GM19023 (cell line): ENCODE results near the gene PSMD8.
A peak's percentile ranks its signal among the peaks of the same experiment; 100 is the strongest.

Source experiments
- ATAC-seq: cut with Tn5 transposase; IDR thresholded peaks from one replicate; pipeline ENCODE4 v1.9.1; 2021; ENCODE audit warnings: mild to moderate bottlenecking, moderate library complexity; ENCODE audit not compliant: unreplicated experiment

The PSMD8 gene

DNA sequence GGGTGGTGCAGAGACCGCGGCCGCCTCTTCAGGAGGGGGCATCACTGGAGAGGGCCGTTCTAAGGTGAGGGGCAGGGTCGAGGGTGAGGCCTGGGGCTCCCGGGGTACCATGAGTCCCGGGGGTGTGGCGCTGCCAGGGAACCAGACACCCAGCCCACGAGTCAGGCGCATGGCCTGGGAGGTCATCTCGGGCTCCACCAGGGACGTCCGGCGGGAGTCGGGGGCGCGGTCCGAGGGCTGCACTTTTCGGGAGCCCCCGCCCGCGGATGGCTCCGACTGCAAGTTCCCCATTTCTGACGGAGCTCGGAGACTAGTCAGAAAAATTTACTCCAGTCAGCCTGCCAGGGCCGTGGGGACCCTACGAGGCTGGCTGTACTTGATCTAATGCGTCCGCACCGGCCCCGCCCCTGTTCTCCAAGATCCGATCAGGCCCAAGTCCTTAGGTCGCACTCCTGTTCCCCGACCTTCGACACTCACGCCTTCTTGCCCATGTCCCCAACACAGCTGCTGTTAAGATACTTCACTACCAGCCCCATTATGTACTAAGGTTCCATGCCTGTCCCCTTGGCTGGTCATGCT, 12.7 kb downstream of the PSMD8 start:
- no peak for ATAC-seq

DNA sequence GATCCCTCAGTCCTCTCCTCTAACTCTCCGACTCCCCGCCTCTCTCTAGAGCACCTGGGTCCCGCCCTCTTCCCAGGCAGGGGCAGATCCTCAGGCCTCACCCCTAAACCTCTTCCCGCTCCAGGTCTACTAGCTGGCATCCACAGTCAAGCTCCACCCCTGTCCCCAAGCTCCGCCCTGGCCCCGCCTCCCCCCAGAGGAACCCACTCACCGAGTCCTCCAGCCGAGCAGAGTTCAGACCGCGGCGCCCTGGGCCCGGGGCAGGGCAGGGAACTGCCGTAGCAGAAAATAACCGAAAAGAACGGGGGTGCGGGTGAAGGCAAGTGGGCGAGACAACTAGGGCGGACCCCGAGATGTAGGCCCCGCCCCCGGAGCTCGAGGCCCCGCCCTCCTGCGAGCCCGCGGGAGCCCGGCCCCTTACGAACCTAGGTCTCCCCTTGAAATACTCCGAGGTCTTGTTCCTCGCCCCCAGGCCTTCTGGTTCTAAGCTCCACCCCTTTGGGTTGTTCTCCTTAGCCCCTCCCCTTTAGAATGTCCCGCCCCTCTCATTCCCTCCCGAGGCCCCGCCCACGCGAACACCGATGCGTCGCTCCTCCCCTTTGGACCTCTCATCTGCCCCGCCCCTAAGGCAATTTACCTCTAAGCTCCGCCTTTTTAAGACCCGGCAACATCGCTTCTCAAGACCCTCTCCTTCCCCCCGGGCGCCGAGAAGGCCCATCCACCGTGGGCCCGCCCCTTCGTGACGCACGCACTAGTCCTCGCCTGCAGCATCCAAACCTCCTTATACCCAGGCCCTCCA, 13.4 kb downstream of the PSMD8 start, which contains the start of gene GGN:
GGN (minus strand) TSS at position 485 of the 799 bp plus-strand sequence. CDS start 773 bp downstream, outside the sequence.
- peak; percentile 41 for ATAC-seq

DNA sequence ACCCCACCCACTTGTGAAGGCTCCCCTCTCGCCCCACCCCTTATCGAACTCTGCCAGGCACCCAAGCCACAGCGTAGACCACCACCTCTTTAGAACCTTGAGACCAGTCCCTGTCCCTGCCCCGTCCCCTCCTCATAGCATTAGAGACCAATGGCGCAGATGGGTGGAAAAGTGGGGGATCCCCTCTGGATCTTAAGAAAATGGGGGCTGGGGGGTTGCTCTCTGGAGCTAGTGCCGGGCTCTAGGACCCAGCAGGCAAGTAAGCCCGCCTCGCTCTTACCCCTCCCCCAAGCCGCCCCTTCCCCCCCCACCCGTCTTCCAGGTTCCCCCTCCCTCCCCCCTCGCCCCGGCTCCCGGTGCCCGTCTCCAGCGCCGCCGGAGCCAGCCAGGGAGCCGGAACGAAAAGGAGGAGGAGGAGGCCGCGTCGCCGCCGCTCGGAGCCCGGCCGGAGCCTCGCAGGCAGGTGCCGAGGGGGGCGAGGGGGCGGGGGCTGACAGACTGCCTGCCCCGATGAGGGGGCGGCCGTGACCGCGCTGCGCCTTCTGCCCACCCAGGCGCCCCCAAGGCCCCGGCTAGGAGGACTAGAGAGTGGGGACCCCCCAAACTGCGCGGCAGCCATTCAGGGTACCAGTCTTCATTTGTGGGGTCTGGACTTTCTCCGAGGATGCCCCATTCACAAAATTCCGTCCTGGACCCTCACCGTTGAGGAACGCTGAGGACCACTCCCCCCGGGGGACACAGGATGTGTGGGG, 14.2 kb downstream of the PSMD8 start, which contains the start of gene SPRED3:
SPRED3 (plus strand) TSS at position 349 of the 752 bp plus-strand sequence. CDS start 1,606 bp downstream, outside the sequence.
- ATAC-seq: no peak

DNA sequence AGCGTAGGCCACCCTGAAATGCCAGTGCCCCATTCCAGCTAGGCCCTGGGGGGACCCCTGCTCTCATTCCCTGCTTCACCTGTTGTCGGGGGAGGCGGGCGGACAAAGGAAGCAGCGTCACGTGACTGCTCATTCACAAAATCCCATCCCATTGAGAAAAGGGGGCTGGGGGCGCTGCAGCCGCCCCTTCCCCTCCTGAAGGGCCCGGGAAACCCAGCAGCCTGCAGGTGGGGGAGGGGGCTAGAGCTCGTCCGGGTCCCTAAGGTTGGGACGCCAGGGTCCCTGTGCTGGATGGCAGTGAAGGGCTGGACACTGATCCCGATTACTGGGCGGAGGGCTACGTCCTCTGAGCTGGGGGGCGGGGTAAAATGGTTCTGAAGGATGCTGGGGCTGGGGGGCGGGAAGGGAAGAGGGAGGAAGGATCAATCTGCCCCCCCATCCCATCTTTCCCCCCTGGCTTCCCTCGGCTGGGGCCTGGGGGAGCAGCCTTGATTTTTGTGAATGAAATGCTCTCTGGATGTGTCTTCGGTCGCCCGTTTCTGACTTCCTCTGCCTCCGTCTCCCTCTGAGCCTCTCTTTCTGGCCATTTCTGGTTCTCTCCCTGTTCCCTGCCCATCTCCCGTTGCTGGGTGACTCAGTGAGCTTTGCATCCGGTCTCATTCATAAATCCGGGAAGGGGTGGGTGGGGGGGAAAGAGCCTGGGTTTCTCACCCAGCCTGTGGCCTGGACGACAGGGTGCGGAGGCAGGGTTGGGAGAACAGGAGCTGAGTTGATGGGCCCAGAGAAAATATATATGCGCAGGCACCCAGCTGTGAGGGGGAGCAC, 14.9 kb downstream of the PSMD8 start:
- ATAC-seq: no peak

DNA sequence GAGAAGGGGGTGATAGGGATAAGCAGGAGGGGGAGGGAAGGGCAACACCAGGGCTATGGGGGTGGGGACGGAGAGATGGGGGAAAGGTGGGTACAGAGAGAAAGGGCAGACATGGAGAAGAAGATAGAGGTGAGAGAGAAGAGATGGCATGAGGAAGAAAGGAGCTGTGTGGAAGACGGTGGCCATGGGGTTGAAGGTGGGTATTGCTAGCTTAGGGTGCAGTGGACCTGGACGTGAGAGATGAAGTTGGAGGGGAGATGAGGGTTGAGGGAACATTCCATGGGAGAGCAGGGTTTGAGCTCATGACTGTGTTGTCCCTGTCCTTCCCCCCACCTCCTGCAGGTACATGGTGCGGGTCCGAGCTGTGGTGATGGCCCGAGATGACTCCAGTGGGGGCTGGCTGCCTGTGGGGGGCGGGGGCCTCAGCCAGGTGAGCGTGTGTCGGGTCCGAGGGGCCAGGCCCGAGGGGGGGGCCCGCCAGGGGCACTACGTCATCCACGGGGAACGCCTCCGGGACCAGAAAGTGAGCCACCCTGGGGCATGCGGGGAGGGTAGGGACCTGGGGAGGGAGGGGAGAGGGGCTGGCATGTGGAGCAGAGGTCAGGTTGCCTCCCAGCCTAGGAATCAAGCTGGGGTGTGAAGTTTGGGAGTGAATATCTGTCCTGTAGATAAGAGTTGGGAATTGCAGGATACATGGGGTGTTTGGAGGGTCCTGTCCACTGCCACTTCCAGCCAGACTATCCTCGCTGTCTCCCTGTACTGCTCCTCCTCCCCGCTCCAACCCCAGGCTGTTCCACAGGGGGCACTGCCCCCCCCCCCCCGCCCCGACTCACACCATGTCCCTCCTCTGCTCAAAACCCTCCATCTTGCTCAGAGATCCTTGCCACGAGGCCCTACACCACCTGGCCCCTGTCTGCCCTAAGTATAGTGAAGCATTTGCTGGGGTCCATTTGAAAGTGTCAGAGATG, 15.9 kb downstream of the PSMD8 start:
- no peak for ATAC-seq

DNA sequence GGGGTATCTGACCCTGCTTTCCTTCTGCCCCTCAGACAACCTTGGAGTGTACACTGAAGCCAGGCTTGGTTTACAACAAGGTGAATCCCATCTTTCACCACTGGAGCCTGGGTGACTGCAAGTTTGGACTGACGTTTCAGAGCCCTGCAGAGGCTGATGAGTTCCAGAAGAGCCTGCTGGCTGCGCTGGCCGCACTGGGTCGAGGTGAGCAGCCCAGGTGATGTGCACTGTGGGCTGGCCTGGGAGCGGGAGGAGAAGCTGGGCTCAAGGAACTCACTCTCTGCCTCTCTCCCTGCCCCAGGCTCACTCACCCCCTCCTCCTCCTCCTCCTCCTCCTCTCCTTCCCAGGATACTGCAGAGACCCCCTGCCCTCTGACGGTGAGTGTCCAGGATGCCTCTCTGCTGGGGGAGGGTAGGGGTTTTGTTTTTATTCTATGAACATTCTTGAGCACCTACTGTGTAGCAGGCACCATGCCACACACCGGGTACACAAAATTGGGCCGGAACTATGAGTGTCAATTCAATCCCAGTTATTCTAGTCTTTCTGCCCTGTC, 17.6 kb downstream of the PSMD8 start:
- no peak for ATAC-seq

DNA sequence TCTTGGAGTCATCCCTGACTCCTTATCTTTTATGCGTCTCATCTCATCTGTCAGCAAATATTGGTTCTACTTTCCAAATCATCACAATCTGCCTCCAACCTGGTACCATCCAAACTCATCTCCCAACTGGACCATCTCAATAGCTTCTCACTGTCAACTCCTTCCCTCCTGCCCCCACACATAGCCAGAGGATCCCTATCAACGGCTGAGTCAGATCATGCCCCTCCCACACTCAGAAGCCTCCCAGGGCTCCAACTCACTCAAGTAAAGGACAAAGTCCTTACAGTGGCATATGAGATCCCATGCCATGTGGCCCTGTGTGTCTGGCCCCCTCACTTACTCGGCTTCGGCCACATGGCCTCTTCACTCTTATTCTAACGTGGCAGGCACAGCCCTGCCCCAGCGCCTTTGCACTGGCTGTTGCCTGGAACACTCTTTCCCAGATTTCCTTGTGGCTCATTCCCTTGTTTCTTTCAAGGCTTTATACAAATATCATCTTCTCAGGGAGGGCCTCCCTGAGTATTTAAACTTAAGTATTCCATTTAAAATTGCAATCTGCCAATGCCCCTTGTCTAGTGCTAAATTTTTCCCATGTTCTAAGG, 18.4 kb downstream of the PSMD8 start:
- ATAC-seq: no peak

DNA sequence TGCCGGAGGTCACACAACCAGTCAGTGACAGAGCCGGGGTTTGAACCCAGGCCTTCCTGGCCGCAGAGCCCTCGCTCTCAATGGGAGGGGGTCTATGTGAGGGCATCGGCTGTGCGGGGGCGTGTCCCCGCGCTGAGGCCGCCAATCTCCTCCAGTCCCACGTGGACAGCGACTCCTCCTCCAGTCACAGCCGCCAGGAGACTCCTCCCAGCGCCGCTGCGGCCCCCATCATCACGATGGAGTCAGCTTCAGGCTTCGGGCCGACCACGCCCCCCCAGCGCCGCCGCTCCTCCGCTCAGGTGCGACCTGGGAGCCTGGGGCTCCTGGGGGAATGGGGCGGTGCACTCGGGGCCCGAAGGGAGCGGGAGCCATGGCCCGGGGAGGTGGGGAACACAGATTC, 20.1 kb downstream of the PSMD8 start:
- ATAC-seq: no peak

DNA sequence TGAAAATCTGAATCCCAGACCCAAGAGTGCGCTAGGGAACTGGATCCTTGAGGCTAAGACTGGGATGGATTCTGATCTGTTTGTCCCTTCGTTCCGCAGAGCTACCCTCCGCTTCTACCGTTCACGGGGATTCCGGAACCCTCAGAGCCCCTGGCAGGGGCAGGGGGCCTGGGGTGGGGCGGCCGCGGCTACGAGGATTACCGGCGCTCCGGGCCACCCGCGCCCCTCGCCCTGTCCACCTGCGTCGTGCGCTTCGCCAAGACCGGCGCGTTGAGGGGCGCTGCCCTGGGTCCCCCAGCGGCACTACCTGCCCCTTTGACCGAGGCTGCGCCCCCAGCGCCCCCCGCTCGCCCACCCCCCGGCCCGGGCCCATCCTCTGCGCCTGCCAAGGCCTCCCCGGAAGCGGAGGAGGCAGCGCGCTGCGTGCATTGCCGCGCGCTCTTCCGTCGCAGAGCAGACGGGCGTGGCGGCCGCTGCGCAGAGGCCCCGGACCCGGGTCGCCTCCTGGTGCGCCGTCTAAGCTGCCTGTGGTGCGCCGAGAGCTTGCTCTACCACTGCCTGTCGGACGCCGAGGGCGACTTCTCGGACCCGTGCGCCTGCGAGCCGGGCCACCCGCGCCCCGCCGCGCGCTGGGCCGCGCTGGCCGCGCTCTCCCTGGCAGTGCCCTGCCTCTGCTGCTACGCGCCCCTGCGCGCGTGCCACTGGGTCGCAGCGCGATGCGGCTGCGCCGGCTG, 21.2 kb downstream of the PSMD8 start:
- no peak for ATAC-seq

DNA sequence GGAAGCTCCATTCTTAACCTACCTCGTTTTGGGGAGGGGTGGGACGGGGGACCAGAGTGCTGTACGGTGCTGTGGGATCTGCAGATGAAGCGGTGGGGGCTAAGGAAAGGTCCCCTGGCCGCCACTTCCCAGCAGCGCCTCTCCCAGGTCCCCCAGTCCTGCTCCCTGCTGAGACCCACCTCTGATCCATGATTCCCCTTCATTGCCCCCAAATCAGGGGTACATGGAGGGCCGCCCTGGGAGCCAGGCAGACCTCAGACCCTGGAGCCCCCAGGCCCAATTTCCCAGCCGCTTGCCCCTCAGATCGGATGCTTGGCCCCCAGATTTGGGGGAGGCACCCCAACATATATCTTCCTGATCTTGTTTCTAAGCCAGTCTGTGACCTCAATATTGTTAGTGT, 24.7 kb downstream of the PSMD8 start:
- ATAC-seq: no peak

DNA sequence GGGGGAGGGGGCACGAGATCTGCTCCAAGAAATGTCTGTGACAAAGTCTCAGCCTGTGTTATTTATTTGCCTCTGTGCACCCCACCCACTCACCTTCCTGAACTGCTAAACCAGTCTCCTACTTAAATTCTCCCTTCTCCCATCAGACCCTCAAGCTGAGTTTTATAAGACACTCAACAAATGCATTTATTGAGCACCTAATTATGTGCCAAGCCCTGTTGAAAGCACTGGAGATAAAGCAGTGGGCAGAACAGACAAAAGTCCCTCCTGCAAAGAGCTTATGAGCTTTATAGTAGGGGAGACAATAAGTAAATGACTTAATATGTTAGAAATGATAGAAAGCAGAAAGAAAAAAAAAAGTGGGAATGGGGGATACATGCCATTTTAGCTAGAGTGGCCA, 25.2 kb downstream of the PSMD8 start:
- no peak for ATAC-seq

DNA sequence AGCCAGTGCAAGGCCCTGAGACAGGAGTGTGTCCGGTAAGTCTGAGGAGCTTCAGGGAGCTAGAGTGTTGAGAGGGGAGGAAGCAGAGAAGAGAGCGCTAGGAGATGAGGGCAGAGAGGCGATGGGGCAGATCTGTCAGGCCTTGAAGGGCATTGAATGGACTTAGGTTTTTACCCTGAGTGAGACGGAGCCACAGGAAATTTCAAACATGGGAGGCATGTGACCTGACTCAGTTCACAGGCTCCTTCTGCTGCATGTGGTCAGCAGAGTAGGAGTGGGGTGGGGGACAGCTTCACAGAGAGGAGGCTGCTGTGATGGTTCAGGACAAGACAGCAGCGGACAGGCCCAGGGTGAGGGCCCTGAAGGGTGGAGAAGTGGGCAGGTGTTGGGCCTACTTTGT, 26.0 kb downstream of the PSMD8 start:
- ATAC-seq: no peak

DNA sequence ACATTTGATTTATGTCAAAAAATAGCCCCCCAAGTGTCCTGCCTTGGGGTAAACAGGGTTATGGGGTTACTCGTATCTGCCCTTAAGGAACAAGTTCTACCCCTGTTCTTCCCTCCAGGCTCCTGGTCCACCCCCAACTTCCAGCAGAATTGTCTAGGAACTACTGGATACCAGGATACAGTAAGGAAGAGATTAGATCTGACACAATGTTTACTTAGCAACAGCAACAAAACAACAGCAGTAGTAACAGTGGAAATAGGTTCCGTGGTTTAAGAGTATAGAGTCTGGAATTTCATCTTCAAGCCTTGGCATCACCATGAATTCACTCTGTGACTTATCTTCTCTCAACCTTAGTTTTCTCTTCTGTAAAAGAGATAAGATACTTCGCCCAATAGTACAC, 26.8 kb downstream of the PSMD8 start:
- no peak for ATAC-seq

DNA sequence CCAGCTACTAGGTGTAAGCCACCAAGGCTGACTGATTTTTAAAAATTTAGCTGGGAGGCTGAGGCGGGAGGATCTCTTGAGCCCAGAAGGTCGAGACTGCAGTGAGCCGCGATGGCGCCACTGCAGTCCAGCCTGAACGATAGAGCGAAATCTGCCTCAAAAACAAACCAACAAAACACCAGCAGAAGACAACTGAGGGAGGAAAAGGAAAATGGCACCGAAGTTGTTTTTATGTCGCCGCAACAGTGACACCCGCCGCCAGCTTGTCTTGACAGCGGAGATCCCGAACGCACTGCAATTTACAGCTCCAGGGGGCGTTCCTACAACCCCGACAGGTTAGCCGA, 28.2 kb downstream of the PSMD8 start:
- ATAC-seq: peak; percentile 5

DNA sequence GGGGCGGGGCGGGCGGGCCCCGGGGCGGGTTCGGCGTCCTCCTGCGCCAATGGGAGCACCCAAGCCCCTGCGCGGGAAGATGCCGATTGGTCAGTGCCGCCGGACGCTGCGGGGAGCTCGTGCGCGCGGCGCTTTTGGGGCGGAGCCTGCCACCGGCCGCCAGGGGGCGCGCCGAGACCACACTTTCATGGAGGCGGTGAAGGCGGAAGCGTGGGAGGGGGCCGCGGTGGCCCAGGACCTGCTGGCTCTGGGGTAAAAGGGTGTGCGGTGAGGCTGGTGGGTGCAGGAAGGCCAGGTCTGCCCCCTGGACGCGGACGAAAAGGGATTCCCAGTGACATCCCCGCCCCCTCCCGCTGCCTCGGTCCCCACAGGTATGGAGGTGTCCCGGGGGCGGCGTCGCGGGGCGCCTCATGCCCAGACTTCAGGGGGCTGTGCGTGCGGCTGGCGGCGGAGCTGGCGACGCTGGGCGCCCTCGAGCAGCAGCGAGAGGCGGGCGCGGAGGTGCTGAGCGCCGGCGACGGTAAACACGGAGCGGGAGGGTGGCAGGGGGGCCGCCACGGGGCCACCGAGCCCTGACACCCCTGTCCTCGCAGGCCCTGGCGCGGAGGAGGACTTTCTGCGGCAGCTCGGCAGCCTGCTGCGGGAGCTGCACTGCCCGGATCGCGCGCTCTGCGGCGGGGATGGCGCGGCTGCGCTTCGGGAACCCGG, 28.8 kb downstream of the PSMD8 start, which contains the start of gene FAM98C:
FAM98C (plus strand) TSS at position 127 of the 708 bp plus-strand sequence; CDS start at position 188, 61 bp downstream.
- ATAC-seq: peak; percentile 96

DNA sequence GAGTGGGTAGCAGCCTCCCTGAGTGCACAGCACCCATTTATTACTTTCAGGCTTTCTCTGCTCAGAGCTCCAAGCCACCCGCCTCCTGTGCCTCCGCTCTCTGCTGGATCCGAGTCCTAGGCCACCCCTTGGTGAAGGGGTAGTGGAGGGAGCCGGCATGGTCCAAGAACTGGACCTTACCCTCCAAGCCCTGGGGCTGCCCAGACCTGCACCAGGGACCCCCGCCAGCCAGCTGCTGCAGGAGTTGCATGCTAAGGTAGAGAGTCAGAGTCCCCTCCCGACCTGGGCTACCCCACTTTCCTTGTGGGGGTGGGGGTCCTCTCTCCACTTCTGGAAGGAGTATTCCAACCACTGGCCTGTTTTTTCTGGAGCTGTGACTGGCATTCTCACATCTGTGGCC, 30.5 kb downstream of the PSMD8 start:
- no peak for ATAC-seq

DNA sequence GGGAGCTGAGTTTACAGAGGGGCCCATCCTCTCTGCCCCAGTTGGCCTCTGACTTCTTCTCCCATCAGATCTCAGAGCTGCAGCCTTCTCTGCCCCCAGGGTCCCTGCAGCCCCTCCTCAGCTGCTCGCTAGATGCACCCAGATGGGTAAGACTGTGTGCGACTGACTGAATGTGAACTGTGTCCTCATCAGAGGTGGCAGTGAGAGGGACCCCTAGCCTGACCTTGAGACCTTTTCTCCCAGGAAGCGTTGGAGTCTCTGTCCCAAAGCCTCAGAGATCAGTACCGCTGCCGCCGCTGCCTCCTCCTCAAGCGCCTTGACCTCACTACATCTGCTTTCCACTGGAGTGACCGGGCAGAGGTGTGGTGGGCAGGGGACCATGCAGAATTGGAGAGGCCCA, 30.9 kb downstream of the PSMD8 start:
- no peak for ATAC-seq
